H1 (cell line): ENCODE data around the gene DMBT1. TPM values are rescaled to one million over a fixed set of nuclear protein-coding genes. Genes with fewer than 3 reads are reported as not detected.

Source experiments
- CTCF ChIA-PET: fragments of 300-600 bp; sonication (Branson Sonifier 250); formaldehyde crosslinking; loops from one replicate; lab custom pipeline; 2021; ENCODE audit not compliant: partially characterized antibody; lab: Charles Lee
- POLR2A ChIA-PET: fragments of 300-600 bp; sonication (Branson Sonifier 250); formaldehyde crosslinking; loops from one replicate; lab custom pipeline; 2021; ENCODE audit warnings: inconsistent platforms; ENCODE audit not compliant: partially characterized antibody; lab: Charles Lee
- DNase-seq, 2 experiments: peaks; one replicate each; pipeline versions ENCODE4 v3.0.0 to v3.0.0-alpha.2; 2010 to 2022; ENCODE audit warnings: low spot score in 2 of 2, low read depth in 1 of 2, mixed read lengths in 1 of 2
- FAIRE-seq: peaks from 2 replicates; lab custom pipeline; 2011; peaks lifted over from hg19 to GRCh38; lab: Jason Lieb, UNC
- H2AFZ ChIP-seq: 2 replicates; pipeline ENCODE4 v1.8.1; 2012; ENCODE audit warnings: low read length, inconsistent platforms
- H2AK5ac ChIP-seq: 2 replicates; pipeline ENCODE4 v1.6.1; 2013; ENCODE audit warnings: low read depth, low read length
- H2BK120ac ChIP-seq: replicated peaks from 2 replicates; pipeline ENCODE3; 2013; ENCODE audit warnings: low read depth, low read length, inconsistent platforms
- H2BK12ac ChIP-seq: 2 replicates; pipeline ENCODE4 v1.6.1; 2013; ENCODE audit warnings: low read depth, low read length
- H2BK15ac ChIP-seq: 2 replicates; pipeline ENCODE4 v1.6.1; 2013; ENCODE audit warnings: low read length
- H2BK20ac ChIP-seq: 2 replicates; pipeline ENCODE4 v1.6.1; 2013; ENCODE audit warnings: low read length
- H2BK5ac ChIP-seq: 2 replicates; pipeline ENCODE4 v1.6.1; 2013; ENCODE audit warnings: low read depth, low read length
- H3K14ac ChIP-seq: 2 replicates; pipeline ENCODE4 v1.6.1; 2013; ENCODE audit warnings: inconsistent platforms; ENCODE audit not compliant: insufficient read length
- H3K18ac ChIP-seq: 2 replicates; pipeline ENCODE4 v1.6.1; 2013; ENCODE audit warnings: low read length; ENCODE audit errors: extremely low read depth
- H3K23ac ChIP-seq: 2 replicates; pipeline ENCODE4 v1.6.1; 2013; ENCODE audit warnings: inconsistent platforms; ENCODE audit not compliant: insufficient read length
- H3K23me2 ChIP-seq: 2 replicates; pipeline ENCODE4 v1.6.1; 2013; ENCODE audit warnings: low read depth, low read length
- H3K27ac ChIP-seq: 2 replicates; pipeline ENCODE4 v1.6.1; 2011; ENCODE audit warnings: low read depth, low read length, inconsistent platforms
- H3K27me3 ChIP-seq, 4 experiments: replicated peaks in 1 of 4; 1 replicate in 1 of 4; 2 replicates in 3 of 4; pipeline versions ENCODE4 v1.6.1 to v1.8.1; 2011 to 2013; ENCODE audit warnings: low read length in 3 of 4, mild to moderate bottlenecking in 3 of 4, inconsistent platforms in 2 of 4, mixed read lengths in 2 of 4, moderate library complexity in 1 of 4; ENCODE audit not compliant: control insufficient read depth in 3 of 4, insufficient read depth in 3 of 4; ENCODE audit errors: extremely low read depth in 1 of 4
- H3K36me3 ChIP-seq, 4 experiments: 2 replicates each; pipeline versions ENCODE4 v1.6.1 to v1.8.1; 2011 to 2013; ENCODE audit warnings: mild to moderate bottlenecking in 4 of 4, low read length in 3 of 4, moderate library complexity in 2 of 4, control low read depth in 1 of 4, inconsistent platforms in 1 of 4; ENCODE audit not compliant: insufficient read depth in 4 of 4, control insufficient read depth in 2 of 4
- H3K4ac ChIP-seq: replicated peaks from 2 replicates; pipeline ENCODE3; 2013; ENCODE audit warnings: low read length, low read depth, mixed read lengths, inconsistent platforms; ENCODE audit not compliant: insufficient read length
- H3K4me1 ChIP-seq, 4 experiments: replicated peaks in 1 of 4; 1 replicate in 1 of 4; 2 replicates in 3 of 4; pipeline versions ENCODE4 v1.6.1 to v1.8.1; 2011 to 2013; ENCODE audit warnings: low read length in 3 of 4, inconsistent platforms in 2 of 4, mixed read lengths in 1 of 4; ENCODE audit not compliant: insufficient read depth in 4 of 4, control insufficient read depth in 3 of 4
- H3K4me2 ChIP-seq, 2 experiments: 2 replicates each; pipeline versions ENCODE4 v1.6.1 to v1.8.1; 2011 to 2013; ENCODE audit warnings: low read depth in 2 of 2, low read length in 2 of 2, control low read depth in 1 of 2, inconsistent platforms in 1 of 2, mild to moderate bottlenecking in 1 of 2; ENCODE audit not compliant: insufficient read depth in 1 of 2
- H3K4me3 ChIP-seq, 4 experiments: fragments of 200-600, 300-600 bp in 1 of 4; sonication (generic), shearing (Covaris generic), sonication (Bioruptor Twin) in 1 of 4; 2 replicates each; pipeline versions ENCODE4 v1.5.1 to v1.8.1; 2011 to 2016; ENCODE audit warnings: low read length in 4 of 4, low read depth in 3 of 4, control low read depth in 2 of 4, inconsistent platforms in 2 of 4, mild to moderate bottlenecking in 2 of 4, mixed read lengths in 1 of 4, moderate library complexity in 1 of 4; ENCODE audit not compliant: insufficient read depth in 2 of 4; ENCODE audit errors: extremely low read depth in 1 of 4
- H3K56ac ChIP-seq: replicated peaks from 2 replicates; pipeline ENCODE3; 2013; ENCODE audit warnings: low read depth, mild to moderate bottlenecking, mixed read lengths, low read length, inconsistent platforms; ENCODE audit not compliant: insufficient read length
- H3K79me1 ChIP-seq: 2 replicates; pipeline ENCODE4 v1.6.1; 2013; ENCODE audit warnings: low read depth, low read length, control low read depth
- H3K79me2 ChIP-seq, 2 experiments: 2 replicates each; pipeline versions ENCODE4 v1.6.1 to v1.8.1; 2012 to 2013; ENCODE audit warnings: low read length in 2 of 2, mild to moderate bottlenecking in 2 of 2, inconsistent platforms in 1 of 2; ENCODE audit not compliant: insufficient read depth in 2 of 2, control insufficient read depth in 1 of 2
- H3K9ac ChIP-seq, 4 experiments: replicated peaks in 1 of 4; 1 replicate in 1 of 4; 2 replicates in 3 of 4; pipeline versions ENCODE4 v1.6.1 to v1.8.1; 2011 to 2013; ENCODE audit warnings: low read depth in 3 of 4, low read length in 3 of 4, control low read depth in 2 of 4, mild to moderate bottlenecking in 2 of 4, moderate library complexity in 2 of 4, inconsistent platforms in 1 of 4; ENCODE audit errors: extremely low read depth in 1 of 4
- H3K9me3 ChIP-seq, 2 experiments: 2 replicates each; pipeline versions ENCODE4 v1.6.1 to v1.8.1; 2012 to 2013; ENCODE audit warnings: mild to moderate bottlenecking in 2 of 2, moderate library complexity in 2 of 2, control low read depth in 1 of 2, inconsistent platforms in 1 of 2, low read depth in 1 of 2, low read length in 1 of 2, mixed read lengths in 1 of 2; ENCODE audit not compliant: insufficient read depth in 2 of 2
- H4K20me1 ChIP-seq, 2 experiments: replicated peaks in 1 of 2; 2 replicates each; pipeline versions ENCODE3 to v1.8.1; 2011 to 2013; ENCODE audit warnings: inconsistent platforms in 2 of 2, low read length in 2 of 2, mild to moderate bottlenecking in 1 of 2; ENCODE audit not compliant: insufficient read depth in 2 of 2, control insufficient read depth in 1 of 2
- H4K5ac ChIP-seq: 2 replicates; pipeline ENCODE4 v1.6.1; 2013; ENCODE audit warnings: low read length, low read depth, mixed read lengths, inconsistent platforms; ENCODE audit not compliant: insufficient read length
- H4K8ac ChIP-seq: 2 replicates; pipeline ENCODE4 v1.8.0; 2013; ENCODE audit warnings: mild to moderate bottlenecking, moderate library complexity, low read length, inconsistent platforms; ENCODE audit not compliant: insufficient read depth; ENCODE audit errors: extremely low read depth
- H4K91ac ChIP-seq: replicated peaks from 2 replicates; pipeline ENCODE3; 2013; ENCODE audit warnings: low read length, mixed read lengths, inconsistent platforms; ENCODE audit not compliant: insufficient read length
- ATF3 ChIP-seq: IDR thresholded peaks from 2 replicates; pipeline ENCODE4 v1.6.1; 2011; ENCODE audit warnings: low read depth, mild to moderate bottlenecking, low read length; ENCODE audit not compliant: insufficient read depth
- BACH1 ChIP-seq: IDR thresholded peaks from 2 replicates; pipeline ENCODE4 v1.6.1; 2012; ENCODE audit warnings: low read length, improper control_type of control experiment
- CTCF ChIP-seq, 3 experiments: IDR thresholded peaks; 1 replicate in 2 of 3; 2 replicates in 1 of 3; pipeline versions ENCODE4 v1.5.1 to v1.6.1; 2011; ENCODE audit warnings: low read length in 3 of 3, mild to moderate bottlenecking in 3 of 3, inconsistent platforms in 2 of 3, low read depth in 1 of 3, moderate library complexity in 1 of 3; ENCODE audit not compliant: insufficient read depth in 1 of 3; ENCODE audit errors: control extremely low read depth in 1 of 3
- GABPA ChIP-seq: IDR thresholded peaks from 2 replicates; pipeline ENCODE4 v1.6.1; 2011; ENCODE audit warnings: mild to moderate bottlenecking, low read length, moderate library complexity, borderline replicate concordance; ENCODE audit not compliant: insufficient read depth
- HDAC6 ChIP-seq: IDR thresholded peaks from one replicate; pipeline ENCODE4 v1.7.1; 2012; ENCODE audit warnings: low read depth, mild to moderate bottlenecking, inconsistent platforms, low read length, moderate library complexity
- KDM5A ChIP-seq: fragments of 200-600 bp; IDR thresholded peaks from 2 replicates; pipeline ENCODE4 v1.7.1; 2012; ENCODE audit warnings: mild to moderate bottlenecking, low read length, inconsistent platforms, mixed read lengths
- MAFK ChIP-seq: IDR thresholded peaks from 2 replicates; pipeline ENCODE4 v1.6.1; 2012; ENCODE audit warnings: low read depth, mild to moderate bottlenecking, improper control_type of control experiment, low read length
- MAX ChIP-seq: IDR thresholded peaks from 2 replicates; pipeline ENCODE4 v1.6.1; 2012; ENCODE audit warnings: inconsistent platforms
- SIN3A ChIP-seq, 2 experiments: IDR thresholded peaks in 1 of 2; conservative IDR thresholded peaks in 1 of 2; 2 replicates each; pipeline ENCODE4 v1.6.1; 2011 to 2012; ENCODE audit warnings: low read length in 2 of 2, improper control_type of control experiment in 1 of 2, low read depth in 1 of 2, mild to moderate bottlenecking in 1 of 2
- SIX5 ChIP-seq: IDR thresholded peaks from 2 replicates; pipeline ENCODE4 v1.6.1; 2011; ENCODE audit warnings: mild to moderate bottlenecking, low read depth, low read length
- TCF12 ChIP-seq: IDR thresholded peaks from 2 replicates; pipeline ENCODE4 v1.6.1; 2011; ENCODE audit warnings: low read depth, mild to moderate bottlenecking, low read length
- WGBS, 2 experiments: shearing (Covaris generic) in 1 of 2; methylation state at CpG; one replicate each; pipeline versions ENCODE4 v1.1.6 to v1.1.7; 2013 to 2015; ENCODE audit warnings: low lambda C conversion rate in 2 of 2, mixed read lengths in 2 of 2, inconsistent platforms in 1 of 2, low coverage in 1 of 2, missing lambda C conversion rate in 1 of 2; ENCODE audit not compliant: insufficient replicate concordance in 2 of 2, insufficient coverage in 1 of 2, insufficient read length in 1 of 2; ENCODE audit errors: extremely low coverage in 1 of 2, missing lambda C conversion rate in 1 of 2; 5-methylcytosine and 5-hydroxymethylcytosine counted together
- polyA plus RNA-seq, 7 experiments: library from polyadenylated mRNA; depleted of rRNA in 3 of 7; stranded (reverse) in 5 of 7; unstranded in 2 of 7; fragments of >200 nt in 5 of 7; fragments of 200-250 nt in 2 of 7; gene quantifications; 1 replicate in 5 of 7; 2 replicates in 1 of 7; 4 replicates in 1 of 7; pipeline versions ENCODE4 v1.2.1 to v1.2.3, GENCODE V29; 2011 to 2013; ENCODE audit warnings: missing spikeins in 2 of 7, mixed read lengths in 2 of 7
- total RNA-seq: library from RNA; stranded (reverse); fragmentation: NEBNext Ultra II Directional; extraction: Animal tissue kit (Norgen Biotek cat#: 25700); gene quantifications from 2 replicates; pipeline ENCODE4 v1.2.1, GENCODE V29; 2021

DMBT1 gene
- total and polyA plus RNA-seq, 2 of the 8 experiments (the other 6 are each of a cell fraction or from before 2014, with no cell fraction given) = 0.03 TPM; not detected in 1

GRCh38 chr10:122553341-122553740 is 7.2 kb upstream of the DMBT1 start:
- Histone ChIP-seq H4K91ac (no peak overlapping the region), H4K5ac (no peak overlapping the region), H2BK15ac (no peak overlapping the region), H4K20me1 (no peaks in the 10 kb centered on the region), H3K27me3 (no peaks in the 10 kb centered on the region), H3K27ac (no peak overlapping the region), H3K9ac (no peak overlapping the region), H3K18ac (no peak overlapping the region), H2BK5ac (no peak overlapping the region), H2BK20ac (no peak overlapping the region), H3K4ac (no peak overlapping the region), H3K23ac (no peak overlapping the region), H3K14ac (no peak overlapping the region), H2BK120ac (no peak overlapping the region), H3K4me2 (no peak overlapping the region), H3K4me3 (no peak overlapping the region), H2BK12ac (no peak overlapping the region), H3K23me2 (no peaks in the 10 kb centered on the region), H2AFZ (no peak overlapping the region), H3K9me3 (no peaks in the 10 kb centered on the region), H2AK5ac (no peak overlapping the region), H3K79me2 (no peaks in the 10 kb centered on the region), H3K56ac (no peak overlapping the region), H4K8ac (no peak overlapping the region), H3K36me3 (no peaks in the 10 kb centered on the region), H3K4me1 (peaks cover 0 to 4% (median 1%) of the 10 kb centered on the region in 4 experiments; a peak in 3 of 7 replicates), H3K79me1 (no peaks in the 10 kb centered on the region)
- CTCF ChIA-PET = interaction anchor here (1.2 to 1.8 kb wide), 2 partner anchors 12 to 14 kb away, joined by 3 to 10 read pairs; no protein-coding TSS in a partner anchor
- POLR2A ChIA-PET = no interaction called here
- no peak for FAIRE-seq
- 95% methylated on average over 6 of the region's 6 CpGs; no CpG with 5 or more reads in 1 of the 2 experiments for WGBS, 2 experiments
- DNase-seq = no peak
- TF ChIP-seq TCF12 = no peak
- no peak for TF ChIP-seq ATF3
- no peak for TF ChIP-seq CTCF (IDR thresholded peaks at IDR 0.05; ENCODE audit: control extremely low read depth in 1 of 3, insufficient read depth in 1 of 3, low read depth in 1 of 3, low read length in 3 of 3)
- no peak for TF ChIP-seq SIN3A (conservative IDR thresholded peaks at IDR 0.05 in 1 of 2, IDR thresholded peaks at IDR 0.05 in 1 of 2; ENCODE audit: low read depth in 1 of 2, low read length in 2 of 2)
- TF ChIP-seq HDAC6 = no peak
- no peak for TF ChIP-seq KDM5A
- no peak for TF ChIP-seq BACH1
- TF ChIP-seq MAX = no peak
- no peak for TF ChIP-seq GABPA
- no peak for TF ChIP-seq SIX5
- TF ChIP-seq MAFK = no peak
